ENCODE measurements around the gene RAB14.

DNA sequence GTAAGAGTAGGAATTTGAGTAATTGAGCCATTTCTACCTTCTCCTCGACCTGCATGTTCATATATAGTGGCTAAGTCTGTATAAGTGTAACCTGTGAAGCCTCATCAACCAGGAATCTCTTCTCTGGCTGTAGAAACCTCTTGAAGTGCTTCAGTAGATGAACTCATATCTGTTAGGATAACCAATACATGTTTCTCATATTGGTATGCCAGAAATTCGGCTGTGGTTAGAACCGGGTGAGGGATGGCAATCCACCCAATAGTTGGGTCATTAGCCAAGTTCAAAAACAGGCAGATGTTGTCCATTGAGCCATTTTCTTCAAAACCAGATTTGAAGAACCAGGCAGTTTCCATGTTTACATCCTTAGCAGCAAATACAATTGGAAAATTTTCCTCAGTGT, 37.4 kb upstream of the RAB14 start:
- TF ChIP-seq GATA3 (IDR thresholded peaks at IDR 0.05; ENCODE audit: low read depth, low read length) (no peak), GATA2 (IDR thresholded peaks at IDR 0.05; ENCODE audit: low read depth, low read length) (no peak)

Measured in SH-SY5Y (cell line).